GM23338 (cell line): ENCODE data around the gene C8G. TPM values are rescaled to one million over a fixed set of nuclear protein-coding genes. Genes with fewer than 3 reads are reported as not detected.

ENCODE experiments used
- ATAC-seq: fragments of 200-7000 bp; cut with Tn5 transposase; 3 replicates; pipeline ENCODE4 v1.9.1; 2020
- DNase-seq: peaks from one replicate; pipeline ENCODE4 v3.0.0-alpha.2; 2015; ENCODE audit warnings: low spot score
- H2AFZ ChIP-seq: fragments of 200-600 bp; sonication (generic); 2 replicates; pipeline ENCODE4 v1.8.0; 2016; ENCODE audit warnings: antibody characterized with exemption, mild to moderate bottlenecking, moderate library complexity
- H3F3A ChIP-seq: fragments of 200-600 bp; sonication (generic); replicated peaks from 2 replicates; pipeline ENCODE4 v1.8.0; 2017; ENCODE audit warnings: antibody characterized with exemption, mixed run types, low read depth
- H3K27ac ChIP-seq: fragments of 200-600 bp; sonication (generic); 2 replicates; pipeline ENCODE4 v1.6.1; 2016; ENCODE audit warnings: low read depth
- H3K27me3 ChIP-seq: fragments of 200-600 bp; sonication (generic); 2 replicates; pipeline ENCODE4 v1.8.0; 2016; ENCODE audit warnings: mild to moderate bottlenecking, mixed run types, moderate library complexity; ENCODE audit not compliant: insufficient read depth
- H3K36me3 ChIP-seq: fragments of 200-600 bp; sonication (generic); 2 replicates; pipeline ENCODE4 v1.8.0; 2016; ENCODE audit warnings: mild to moderate bottlenecking; ENCODE audit not compliant: insufficient read depth
- H3K4me1 ChIP-seq: fragments of 200-600 bp; sonication (generic); 2 replicates; pipeline ENCODE4 v1.8.0; 2016; ENCODE audit warnings: mild to moderate bottlenecking, moderate library complexity; ENCODE audit not compliant: insufficient read depth
- H3K4me2 ChIP-seq: fragments of 200-600 bp; sonication (generic); 2 replicates; pipeline ENCODE4 v1.7.1; 2017; ENCODE audit warnings: mixed run types
- H3K4me3 ChIP-seq: fragments of 200-600 bp; sonication (generic); 2 replicates; pipeline ENCODE4 v1.6.1; 2016; ENCODE audit warnings: mixed run types
- H3K79me2 ChIP-seq: fragments of 200-600 bp; sonication (generic); replicated peaks from 2 replicates; pipeline ENCODE4 v1.8.0; 2017; ENCODE audit warnings: mild to moderate bottlenecking; ENCODE audit not compliant: insufficient read depth
- H3K9me2 ChIP-seq: fragments of 200-600 bp; sonication (generic); 2 replicates; pipeline ENCODE4 v1.8.0; 2017; ENCODE audit not compliant: insufficient read depth
- H4K20me1 ChIP-seq: fragments of 200-600 bp; sonication (generic); replicated peaks from 2 replicates; pipeline ENCODE4 v1.8.0; 2017; ENCODE audit warnings: mild to moderate bottlenecking; ENCODE audit not compliant: insufficient read depth
- H3K27ac Mint-ChIP-seq: 2 replicates; pipeline ENCODE4 v1.8.0; 2020; ENCODE audit warnings: inconsistent platforms, mild to moderate bottlenecking, moderate library complexity, mixed read lengths
- H3K27me3 Mint-ChIP-seq: 3 replicates; pipeline ENCODE4 v1.8.0; 2022; ENCODE audit warnings: low read depth, mild to moderate bottlenecking, moderate library complexity, mixed read lengths, inconsistent platforms; ENCODE audit not compliant: insufficient read depth, poor library complexity
- H3K36me3 Mint-ChIP-seq: 3 replicates; pipeline ENCODE4 v1.8.0; 2021; ENCODE audit warnings: low read depth, mild to moderate bottlenecking, inconsistent platforms, moderate library complexity, mixed read lengths
- H3K4me1 Mint-ChIP-seq: 3 replicates; pipeline ENCODE4 v1.8.0; 2020; ENCODE audit warnings: mild to moderate bottlenecking, inconsistent platforms, mixed read lengths
- H3K4me3 Mint-ChIP-seq: 3 replicates; pipeline ENCODE4 v1.8.0; 2021; ENCODE audit warnings: moderate library complexity, mild to moderate bottlenecking, inconsistent platforms, mixed read lengths
- H3K9me3 Mint-ChIP-seq: 3 replicates; pipeline ENCODE4 v1.8.0; 2020; ENCODE audit warnings: moderate library complexity, mild to moderate bottlenecking, inconsistent platforms, mixed read lengths
- EZH2 ChIP-seq: fragments of 200-600 bp; sonication (generic); IDR thresholded peaks from one replicate; pipeline ENCODE4 v1.8.0; 2017; ENCODE audit warnings: antibody characterized with exemption, mild to moderate bottlenecking, low read depth; ENCODE audit not compliant: unreplicated experiment
- EZH2phosphoT487 ChIP-seq: fragments of 200-600 bp; sonication (generic); IDR thresholded peaks from one replicate; pipeline ENCODE4 v1.8.1; 2018; ENCODE audit warnings: antibody characterized with exemption; ENCODE audit not compliant: unreplicated experiment
- JUNB ChIP-seq: IDR thresholded peaks from one replicate; pipeline ENCODE4 v1.6.1; 2016; ENCODE audit warnings: antibody characterized with exemption; ENCODE audit not compliant: unreplicated experiment
- NANOG ChIP-seq: IDR thresholded peaks from 2 replicates; pipeline ENCODE4 v1.6.1; 2016; ENCODE audit warnings: antibody characterized with exemption, borderline replicate concordance
- POLR2AphosphoS5 ChIP-seq: IDR thresholded peaks from 2 replicates; pipeline ENCODE4 v1.6.1; 2016; ENCODE audit warnings: antibody characterized with exemption, low read depth
- STAT1 ChIP-seq: IDR thresholded peaks from one replicate; pipeline ENCODE4 v1.6.1; 2016; ENCODE audit warnings: antibody characterized with exemption; ENCODE audit not compliant: unreplicated experiment
- ZNF114 ChIP-seq: fragments of 250-450 bp; sonication (Bioruptor Pico); IDR thresholded peaks from 2 replicates; pipeline ENCODE4 v1.5.0; 2020; ENCODE audit warnings: mild to moderate bottlenecking, moderate library complexity
- ZNF331 ChIP-seq: fragments of 250-450 bp; sonication (Bioruptor Pico); IDR thresholded peaks from 2 replicates; pipeline ENCODE4 v1.5.0; 2020; ENCODE audit warnings: low read depth, mild to moderate bottlenecking, moderate library complexity
- polyA plus RNA-seq: library from polyadenylated mRNA; unstranded; fragments of >200 nt; fragmentation: Nextera tagmentation; extraction: Ambion mirVana; gene quantifications from 2 replicates; pipeline ENCODE4 v1.2.1, GENCODE V29; 2016
- total RNA-seq: library from RNA; depleted of rRNA; stranded (reverse); fragments of >200 nt; shearing (Covaris generic); gene quantifications from 2 replicates; pipeline ENCODE4 v1.2.3, GENCODE V29; 2014
- TF ChIP-seq, protein P1 (sequence below): fragments of 250-450 bp; sonication (Bioruptor Pico); IDR thresholded peaks from 2 replicates; pipeline ENCODE4 v1.5.0; 2020; ENCODE audit warnings: mild to moderate bottlenecking, moderate library complexity
- TF ChIP-seq, protein P2 (sequence below): IDR thresholded peaks from 2 replicates; pipeline ENCODE4 v1.6.1; 2016; ENCODE audit warnings: antibody characterized with exemption
- TF ChIP-seq, protein P3 (sequence below), 2 experiments: fragments of 200-600 bp in 1 of 2; sonication (generic) in 1 of 2; conservative IDR thresholded peaks; 2 replicates each; pipeline versions ENCODE4 v1.5.1 to v1.6.1; 2016 to 2017; ENCODE audit warnings: antibody characterized with exemption in 2 of 2, low read depth in 2 of 2, mild to moderate bottlenecking in 2 of 2, moderate library complexity in 1 of 2

C8G gene
- total and polyA plus RNA-seq, 2 experiments from 2014 or later: not detected

DNA sequence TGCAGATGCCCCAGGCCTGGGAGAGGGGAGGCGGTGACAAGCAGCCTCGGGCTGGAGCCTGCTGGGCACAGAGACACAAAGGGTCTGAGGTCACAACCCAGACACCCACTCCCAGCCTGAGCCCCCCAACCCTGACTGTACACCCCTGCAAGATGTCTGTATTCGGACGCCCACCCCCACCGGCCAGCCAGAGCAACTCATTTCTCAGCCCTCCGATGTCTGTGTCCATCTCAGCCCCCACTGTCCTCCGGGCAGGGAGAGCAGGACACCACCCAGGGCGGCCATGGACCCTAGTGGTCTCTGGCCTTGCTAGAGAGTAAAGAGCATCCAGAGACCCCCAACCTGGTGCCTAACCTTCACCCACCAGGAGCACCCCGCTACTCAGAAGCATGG is 10.9 kb downstream of the C8G start:
- no peaks in the 10 kb centered on the region for H4K20me1 ChIP-seq
- peaks cover 4% of the 10 kb centered on the region; the same call in 2 of the 3 replicates for H3K9me3 Mint-ChIP-seq
- no peaks in the 10 kb centered on the region; the same call in 2 of the 3 replicates for H3K36me3 Mint-ChIP-seq
- no peaks in the 10 kb centered on the region; the same call in 2 of the 3 replicates for H3K4me1 Mint-ChIP-seq
- H3K79me2 ChIP-seq: no peaks in the 10 kb centered on the region
- H3K27me3 ChIP-seq: no peaks in the 10 kb centered on the region
- no peaks in the 10 kb centered on the region; the same call in 1 of the 2 replicates for H3K4me1 ChIP-seq
- no peak overlapping the region for H2AFZ ChIP-seq
- DNase-seq (no peak), ATAC-seq (no peak)
- H3K9me2 ChIP-seq: 0 out of 2 replicates have a peak, but pooled peaks cover 6% of the 10 kb centered on the region
- no peaks in the 10 kb centered on the region for H3F3A ChIP-seq
- no peak overlapping the region for H3K27ac Mint-ChIP-seq
- H3K4me3 Mint-ChIP-seq: no peak overlapping the region
- H3K27me3 Mint-ChIP-seq: peaks cover 5% of the 10 kb centered on the region
- no peak overlapping the region for H3K27ac ChIP-seq
- no peaks in the 10 kb centered on the region for H3K36me3 ChIP-seq
- H3K4me3 ChIP-seq: no peak overlapping the region
- no peak for TF ChIP-seq STAT1
- no peak for TF ChIP-seq ZNF331 (CRISPR knock-in tag)
- TF ChIP-seq NANOG: no peak
- no peak overlapping the region for H3K4me2 ChIP-seq

DNA sequence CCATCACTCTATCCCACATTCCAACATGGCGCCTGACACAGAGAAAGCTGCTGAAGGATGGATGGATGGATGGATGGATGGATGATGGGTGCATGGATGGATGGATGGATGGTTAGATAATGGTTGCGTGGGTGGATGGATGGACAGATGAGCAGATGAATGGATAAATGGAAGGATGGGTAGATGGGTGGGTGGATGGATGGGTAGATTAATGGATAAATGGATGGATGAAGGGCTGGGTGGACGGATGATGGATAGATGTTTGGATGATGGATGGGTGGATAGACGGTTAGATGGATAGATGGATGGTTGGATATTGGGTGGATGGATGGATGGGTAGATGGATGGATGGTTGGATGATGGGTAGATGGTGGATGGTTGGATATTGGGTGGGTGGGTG is 11.6 kb downstream of the C8G start:
- H3K79me2 ChIP-seq: no peaks in the 10 kb centered on the region
- peaks cover 6% of the 10 kb centered on the region for H3K27me3 Mint-ChIP-seq
- no peaks in the 10 kb centered on the region; the same call in 2 of the 3 replicates for H3K36me3 Mint-ChIP-seq
- TF ChIP-seq, protein P1, sequence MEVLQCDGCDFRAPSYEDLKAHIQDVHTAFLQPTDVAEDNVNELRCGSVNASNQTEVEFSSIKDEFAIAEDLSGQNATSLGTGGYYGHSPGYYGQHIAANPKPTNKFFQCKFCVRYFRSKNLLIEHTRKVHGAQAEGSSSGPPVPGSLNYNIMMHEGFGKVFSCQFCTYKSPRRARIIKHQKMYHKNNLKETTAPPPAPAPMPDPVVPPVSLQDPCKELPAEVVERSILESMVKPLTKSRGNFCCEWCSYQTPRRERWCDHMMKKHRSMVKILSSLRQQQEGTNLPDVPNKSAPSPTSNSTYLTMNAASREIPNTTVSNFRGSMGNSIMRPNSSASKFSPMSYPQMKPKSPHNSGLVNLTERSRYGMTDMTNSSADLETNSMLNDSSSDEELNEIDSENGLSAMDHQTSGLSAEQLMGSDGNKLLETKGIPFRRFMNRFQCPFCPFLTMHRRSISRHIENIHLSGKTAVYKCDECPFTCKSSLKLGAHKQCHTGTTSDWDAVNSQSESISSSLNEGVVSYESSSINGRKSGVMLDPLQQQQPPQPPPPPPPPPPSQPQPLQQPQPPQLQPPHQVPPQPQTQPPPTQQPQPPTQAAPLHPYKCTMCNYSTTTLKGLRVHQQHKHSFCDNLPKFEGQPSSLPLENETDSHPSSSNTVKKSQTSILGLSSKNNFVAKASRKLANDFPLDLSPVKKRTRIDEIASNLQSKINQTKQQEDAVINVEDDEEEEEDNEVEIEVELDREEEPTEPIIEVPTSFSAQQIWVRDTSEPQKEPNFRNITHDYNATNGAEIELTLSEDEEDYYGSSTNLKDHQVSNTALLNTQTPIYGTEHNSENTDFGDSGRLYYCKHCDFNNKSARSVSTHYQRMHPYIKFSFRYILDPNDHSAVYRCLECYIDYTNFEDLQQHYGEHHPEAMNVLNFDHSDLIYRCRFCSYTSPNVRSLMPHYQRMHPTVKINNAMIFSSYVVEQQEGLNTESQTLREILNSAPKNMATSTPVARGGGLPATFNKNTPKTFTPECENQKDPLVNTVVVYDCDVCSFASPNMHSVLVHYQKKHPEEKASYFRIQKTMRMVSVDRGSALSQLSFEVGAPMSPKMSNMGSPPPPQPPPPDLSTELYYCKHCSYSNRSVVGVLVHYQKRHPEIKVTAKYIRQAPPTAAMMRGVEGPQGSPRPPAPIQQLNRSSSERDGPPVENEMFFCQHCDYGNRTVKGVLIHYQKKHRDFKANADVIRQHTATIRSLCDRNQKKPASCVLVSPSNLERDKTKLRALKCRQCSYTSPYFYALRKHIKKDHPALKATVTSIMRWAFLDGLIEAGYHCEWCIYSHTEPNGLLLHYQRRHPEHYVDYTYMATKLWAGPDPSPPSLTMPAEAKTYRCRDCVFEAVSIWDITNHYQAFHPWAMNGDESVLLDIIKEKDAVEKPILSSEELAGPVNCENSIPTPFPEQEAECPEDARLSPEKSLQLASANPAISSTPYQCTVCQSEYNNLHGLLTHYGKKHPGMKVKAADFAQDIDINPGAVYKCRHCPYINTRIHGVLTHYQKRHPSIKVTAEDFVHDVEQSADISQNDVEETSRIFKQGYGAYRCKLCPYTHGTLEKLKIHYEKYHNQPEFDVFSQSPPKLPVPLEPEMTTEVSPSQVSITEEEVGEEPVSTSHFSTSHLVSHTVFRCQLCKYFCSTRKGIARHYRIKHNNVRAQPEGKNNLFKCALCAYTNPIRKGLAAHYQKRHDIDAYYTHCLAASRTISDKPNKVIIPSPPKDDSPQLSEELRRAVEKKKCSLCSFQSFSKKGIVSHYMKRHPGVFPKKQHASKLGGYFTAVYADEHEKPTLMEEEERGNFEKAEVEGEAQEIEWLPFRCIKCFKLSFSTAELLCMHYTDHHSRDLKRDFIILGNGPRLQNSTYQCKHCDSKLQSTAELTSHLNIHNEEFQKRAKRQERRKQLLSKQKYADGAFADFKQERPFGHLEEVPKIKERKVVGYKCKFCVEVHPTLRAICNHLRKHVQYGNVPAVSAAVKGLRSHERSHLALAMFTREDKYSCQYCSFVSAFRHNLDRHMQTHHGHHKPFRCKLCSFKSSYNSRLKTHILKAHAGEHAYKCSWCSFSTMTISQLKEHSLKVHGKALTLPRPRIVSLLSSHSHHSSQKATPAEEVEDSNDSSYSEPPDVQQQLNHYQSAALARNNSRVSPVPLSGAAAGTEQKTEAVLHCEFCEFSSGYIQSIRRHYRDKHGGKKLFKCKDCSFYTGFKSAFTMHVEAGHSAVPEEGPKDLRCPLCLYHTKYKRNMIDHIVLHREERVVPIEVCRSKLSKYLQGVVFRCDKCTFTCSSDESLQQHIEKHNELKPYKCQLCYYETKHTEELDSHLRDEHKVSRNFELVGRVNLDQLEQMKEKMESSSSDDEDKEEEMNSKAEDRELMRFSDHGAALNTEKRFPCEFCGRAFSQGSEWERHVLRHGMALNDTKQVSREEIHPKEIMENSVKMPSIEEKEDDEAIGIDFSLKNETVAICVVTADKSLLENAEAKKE (CRISPR knock-in tag): no peak
- TF ChIP-seq STAT1: no peak
- no peak for TF ChIP-seq ZNF331 (CRISPR knock-in tag)
- no peak for TF ChIP-seq NANOG
- TF ChIP-seq, protein P2, sequence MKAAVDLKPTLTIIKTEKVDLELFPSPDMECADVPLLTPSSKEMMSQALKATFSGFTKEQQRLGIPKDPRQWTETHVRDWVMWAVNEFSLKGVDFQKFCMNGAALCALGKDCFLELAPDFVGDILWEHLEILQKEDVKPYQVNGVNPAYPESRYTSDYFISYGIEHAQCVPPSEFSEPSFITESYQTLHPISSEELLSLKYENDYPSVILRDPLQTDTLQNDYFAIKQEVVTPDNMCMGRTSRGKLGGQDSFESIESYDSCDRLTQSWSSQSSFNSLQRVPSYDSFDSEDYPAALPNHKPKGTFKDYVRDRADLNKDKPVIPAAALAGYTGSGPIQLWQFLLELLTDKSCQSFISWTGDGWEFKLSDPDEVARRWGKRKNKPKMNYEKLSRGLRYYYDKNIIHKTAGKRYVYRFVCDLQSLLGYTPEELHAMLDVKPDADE: no peak
- no peak for TF ChIP-seq EZH2
- TF ChIP-seq JUNB: no peak
- TF ChIP-seq, protein P3, sequence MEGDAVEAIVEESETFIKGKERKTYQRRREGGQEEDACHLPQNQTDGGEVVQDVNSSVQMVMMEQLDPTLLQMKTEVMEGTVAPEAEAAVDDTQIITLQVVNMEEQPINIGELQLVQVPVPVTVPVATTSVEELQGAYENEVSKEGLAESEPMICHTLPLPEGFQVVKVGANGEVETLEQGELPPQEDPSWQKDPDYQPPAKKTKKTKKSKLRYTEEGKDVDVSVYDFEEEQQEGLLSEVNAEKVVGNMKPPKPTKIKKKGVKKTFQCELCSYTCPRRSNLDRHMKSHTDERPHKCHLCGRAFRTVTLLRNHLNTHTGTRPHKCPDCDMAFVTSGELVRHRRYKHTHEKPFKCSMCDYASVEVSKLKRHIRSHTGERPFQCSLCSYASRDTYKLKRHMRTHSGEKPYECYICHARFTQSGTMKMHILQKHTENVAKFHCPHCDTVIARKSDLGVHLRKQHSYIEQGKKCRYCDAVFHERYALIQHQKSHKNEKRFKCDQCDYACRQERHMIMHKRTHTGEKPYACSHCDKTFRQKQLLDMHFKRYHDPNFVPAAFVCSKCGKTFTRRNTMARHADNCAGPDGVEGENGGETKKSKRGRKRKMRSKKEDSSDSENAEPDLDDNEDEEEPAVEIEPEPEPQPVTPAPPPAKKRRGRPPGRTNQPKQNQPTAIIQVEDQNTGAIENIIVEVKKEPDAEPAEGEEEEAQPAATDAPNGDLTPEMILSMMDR (conservative IDR thresholded peaks at IDR 0.05; ENCODE audit: low read depth in 2 of 2): no peak
- TF ChIP-seq POLR2AphosphoS5: no peak
- TF ChIP-seq EZH2phosphoT487: no peak
- no peak for TF ChIP-seq ZNF114 (CRISPR knock-in tag)

More for the DNA sequence above, 11.6 kb downstream of the C8G start:
- H3K9me2 ChIP-seq: 0 out of 2 replicates have a peak, but pooled peaks cover 6% of the 10 kb centered on the region
- Mint-ChIP-seq H3K27ac (no peak overlapping the region), H3K9me3 (peaks cover 4% of the 10 kb centered on the region; the same call in 2 of the 3 replicates), H3K4me1 (no peaks in the 10 kb centered on the region; the same call in 2 of the 3 replicates), H3K4me3 (no peak overlapping the region; the same call in 2 of the 3 replicates)
- no peaks in the 10 kb centered on the region; the same call in 1 of the 2 replicates for H3K4me1 ChIP-seq
- H3K4me2 ChIP-seq: no peak overlapping the region
- ATAC-seq (no peak), DNase-seq (no peak)
- H3K4me3 ChIP-seq: no peak overlapping the region
- H3K36me3 ChIP-seq: no peaks in the 10 kb centered on the region
- no peaks in the 10 kb centered on the region for H4K20me1 ChIP-seq
- H3F3A ChIP-seq: no peaks in the 10 kb centered on the region
- H3K27me3 ChIP-seq: no peaks in the 10 kb centered on the region
- H3K27ac ChIP-seq: no peak overlapping the region
- H2AFZ ChIP-seq: no peak overlapping the region
